NT2/D1 (cell line): ENCODE results near the gene BFSP1.

Source experiments
- SUZ12 ChIP-seq: IDR thresholded peaks from 2 replicates; pipeline ENCODE4 v1.6.1; 2011; ENCODE audit not compliant: insufficient read length, insufficient read depth; ENCODE audit errors: extremely low read depth
- YY1 ChIP-seq: IDR thresholded peaks from 2 replicates; pipeline ENCODE4 v1.6.1; 2011; ENCODE audit not compliant: insufficient read length, insufficient read depth
- ZNF274 ChIP-seq: IDR thresholded peaks from 2 replicates; pipeline ENCODE4 v1.6.1; 2011; ENCODE audit warnings: mild to moderate bottlenecking, low read depth, low read length

DNA sequence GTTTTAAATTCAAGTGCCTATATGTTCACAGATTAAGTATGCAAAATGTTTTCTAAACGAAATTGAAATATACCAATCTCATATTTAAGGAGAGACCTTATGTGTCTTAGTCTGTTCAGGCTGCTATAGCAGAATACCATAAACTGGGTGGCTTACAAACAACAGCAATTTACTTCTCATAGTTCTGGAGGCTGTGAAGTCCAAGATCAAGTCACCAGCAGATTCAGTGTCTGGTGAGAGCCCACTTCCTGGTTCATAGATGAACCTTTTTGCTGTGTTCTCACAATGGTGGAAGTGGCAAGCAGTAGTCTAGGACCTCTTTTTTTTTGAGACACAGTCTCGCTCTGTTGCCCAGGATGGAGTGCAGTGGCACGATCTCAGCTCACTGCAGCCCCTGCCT lies 35.2 kb upstream of the BFSP1 start:
- TF ChIP-seq SUZ12 (no peak), YY1 (no peak), ZNF274 (no peak)
